ENCODE data around the gene ZBTB32.

The ZBTB32 gene

DNA sequence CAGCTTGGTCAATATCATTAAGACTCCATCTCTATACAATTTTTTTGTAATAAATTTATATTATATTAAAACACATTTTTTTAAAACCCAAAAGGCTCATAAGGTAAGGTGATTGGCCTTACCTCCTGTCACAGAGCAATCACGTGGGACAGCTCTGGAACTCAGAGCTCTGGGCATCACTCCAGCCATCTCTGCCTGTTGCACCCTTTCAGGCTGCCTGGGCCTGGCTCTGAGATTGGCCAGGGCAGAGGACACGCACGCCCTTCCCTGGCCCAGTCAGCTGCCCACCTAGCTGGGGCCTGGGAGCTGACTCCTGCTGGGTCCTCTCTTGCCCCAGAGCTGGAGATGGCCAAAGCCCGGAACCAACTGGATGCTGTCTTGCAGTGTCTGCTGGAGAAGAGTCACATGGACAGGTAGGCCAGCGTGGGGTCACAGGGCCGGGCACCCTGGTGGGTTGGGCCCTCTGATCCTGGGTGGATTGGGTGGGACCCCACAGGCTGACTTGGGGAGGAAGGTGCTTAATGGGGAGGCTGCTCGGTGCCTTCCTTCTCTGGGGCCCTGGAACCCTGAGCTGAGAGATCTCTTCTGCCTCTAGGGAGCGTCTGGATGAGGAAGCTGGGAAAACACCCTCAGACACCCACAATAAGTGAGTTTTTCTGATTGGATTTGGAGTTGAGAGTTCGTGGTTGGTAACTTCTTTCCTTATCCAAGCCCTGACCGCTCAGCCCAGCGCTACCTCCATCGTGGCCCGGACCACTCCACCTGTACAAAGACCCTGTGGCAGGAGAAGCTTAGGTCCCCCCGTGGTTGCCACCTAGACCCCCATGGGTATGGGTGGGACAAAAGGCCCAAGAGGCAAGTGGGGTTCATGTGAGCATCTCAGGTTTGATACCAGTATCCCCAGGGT is 47.7 kb downstream of the ZBTB32 start:
- H3K4me3 ChIP-seq (ENCODE audit: low read depth, low read length), result no peak overlapping the region

DNA sequence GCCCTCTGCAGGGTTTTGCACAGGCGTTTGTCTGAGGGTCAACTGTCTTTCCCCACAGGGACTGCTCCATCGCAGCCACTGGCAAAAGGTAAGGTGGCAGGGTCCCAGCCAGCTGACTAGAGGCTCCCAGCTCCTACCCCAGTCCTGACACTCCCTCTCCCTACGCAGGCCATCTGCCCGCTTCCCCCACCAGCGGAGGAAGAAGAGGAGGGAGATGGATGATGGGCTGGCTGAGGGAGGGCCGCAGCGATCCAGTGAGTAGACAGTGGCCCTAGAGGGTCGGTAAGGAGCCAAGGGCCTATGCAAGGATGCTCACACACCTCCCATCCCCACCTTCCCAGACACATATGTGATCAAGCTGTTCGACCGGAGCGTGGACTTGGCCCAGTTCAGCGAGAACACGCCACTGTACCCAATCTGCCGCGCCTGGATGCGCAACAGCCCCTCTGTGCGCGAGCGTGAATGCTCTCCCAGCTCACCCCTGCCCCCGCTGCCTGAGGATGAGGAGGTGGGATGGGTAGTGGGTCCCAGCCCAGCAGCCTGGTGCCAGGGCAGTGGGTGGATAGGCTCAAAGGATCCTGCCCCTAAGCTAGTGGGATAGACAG is 48.5 kb downstream of the ZBTB32 start:
- no peak overlapping the region for H3K4me3 ChIP-seq (ENCODE audit: low read depth, low read length)

DNA sequence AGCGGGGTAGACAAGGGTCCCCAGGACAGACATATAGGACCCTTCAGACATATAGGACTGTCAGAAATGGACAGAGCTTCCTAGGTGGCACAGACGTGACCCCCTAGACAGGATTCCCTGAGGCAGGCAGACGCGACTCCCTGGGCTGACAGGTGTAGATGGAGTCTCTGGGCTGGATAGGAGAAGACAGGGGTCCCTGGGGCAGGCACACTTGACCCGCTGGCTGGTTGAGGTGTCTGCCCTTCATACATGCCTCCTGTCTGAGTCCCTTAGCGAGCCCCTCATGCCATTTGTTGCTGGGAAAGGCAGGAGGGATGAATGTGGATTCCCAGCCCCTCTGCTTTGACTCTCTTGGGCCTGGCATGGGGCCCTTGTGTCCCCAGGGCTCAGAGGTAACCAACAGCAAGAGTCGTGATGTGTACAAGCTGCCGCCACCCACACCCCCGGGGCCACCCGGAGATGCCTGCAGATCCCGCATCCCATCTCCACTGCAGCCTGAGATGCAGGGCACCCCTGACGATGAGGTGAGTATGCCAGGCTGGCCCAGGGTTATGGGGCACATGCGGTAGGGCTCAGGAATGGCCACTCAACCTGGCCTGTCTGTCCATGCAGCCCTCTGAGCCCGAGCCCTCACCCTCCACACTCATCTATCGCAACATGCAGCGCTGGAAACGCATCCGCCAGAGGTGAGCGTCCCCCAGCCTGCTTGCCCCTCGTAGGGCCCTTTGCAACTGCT is 49.4 kb downstream of the ZBTB32 start:
- no peak overlapping the region for H3K4me3 ChIP-seq (ENCODE audit: low read depth, low read length)

DNA sequence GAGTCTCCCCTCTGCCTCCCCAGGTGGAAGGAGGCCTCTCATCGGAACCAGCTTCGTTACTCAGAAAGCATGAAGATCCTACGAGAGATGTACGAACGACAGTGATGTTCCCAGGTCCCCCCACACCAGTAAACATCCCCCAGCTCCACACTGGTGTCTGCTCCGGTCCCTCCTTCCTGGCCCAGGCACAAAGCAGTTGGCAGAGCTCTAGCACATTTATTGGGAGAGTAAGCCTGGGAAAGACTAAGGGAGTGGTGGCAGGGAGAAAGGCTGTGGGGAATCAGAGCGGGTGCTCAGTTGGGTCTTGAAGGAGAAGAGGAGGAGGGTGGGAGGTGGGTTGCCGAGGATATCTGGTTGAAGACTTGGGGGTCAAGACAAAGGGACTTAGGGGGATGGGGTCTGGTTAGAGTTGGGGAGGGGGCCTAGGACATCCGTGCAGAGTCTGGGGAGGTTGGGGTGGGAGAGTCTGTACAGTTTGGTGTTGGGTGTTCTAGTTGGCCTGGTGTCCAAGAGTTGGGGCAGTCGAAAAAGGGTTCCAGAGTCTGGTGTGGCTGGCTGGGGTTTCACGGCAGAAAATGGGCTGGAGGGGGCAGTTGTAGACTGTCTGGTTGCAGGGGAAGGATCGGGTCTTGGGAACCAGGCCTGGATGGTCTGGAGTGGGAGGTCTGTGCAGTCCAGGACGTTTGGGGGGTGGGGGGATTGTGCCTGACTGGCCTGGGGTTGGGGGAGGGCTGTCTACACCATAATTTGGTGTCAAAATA is 50.2 kb downstream of the ZBTB32 start:
- H3K4me3 ChIP-seq (ENCODE audit: low read depth, low read length), result no peak overlapping the region

DNA sequence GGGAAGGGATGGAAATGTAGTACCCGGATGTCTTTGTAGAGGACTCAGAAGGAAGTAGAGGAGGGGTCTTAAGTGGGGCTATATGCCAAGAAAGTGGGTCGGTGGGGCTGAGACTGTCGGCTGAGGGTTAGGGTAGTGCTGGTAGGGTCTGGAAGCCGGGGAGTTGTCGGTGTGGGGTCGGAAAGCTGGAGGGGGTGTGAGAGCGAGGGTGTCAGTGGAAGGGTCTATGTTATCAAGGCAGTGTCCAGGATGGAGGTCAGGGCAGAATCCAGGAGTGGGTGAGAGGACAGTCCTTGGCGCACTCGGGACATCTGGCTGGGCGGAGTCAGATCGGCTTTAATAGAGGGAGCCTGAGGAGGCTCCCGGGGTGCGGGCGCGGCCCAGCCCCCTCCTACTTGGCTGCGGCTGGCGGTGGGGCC is 50.8 kb downstream of the ZBTB32 start:
- H3K4me3 ChIP-seq (ENCODE audit: low read depth, low read length), result peak overlapping the region; percentile 37

DNA sequence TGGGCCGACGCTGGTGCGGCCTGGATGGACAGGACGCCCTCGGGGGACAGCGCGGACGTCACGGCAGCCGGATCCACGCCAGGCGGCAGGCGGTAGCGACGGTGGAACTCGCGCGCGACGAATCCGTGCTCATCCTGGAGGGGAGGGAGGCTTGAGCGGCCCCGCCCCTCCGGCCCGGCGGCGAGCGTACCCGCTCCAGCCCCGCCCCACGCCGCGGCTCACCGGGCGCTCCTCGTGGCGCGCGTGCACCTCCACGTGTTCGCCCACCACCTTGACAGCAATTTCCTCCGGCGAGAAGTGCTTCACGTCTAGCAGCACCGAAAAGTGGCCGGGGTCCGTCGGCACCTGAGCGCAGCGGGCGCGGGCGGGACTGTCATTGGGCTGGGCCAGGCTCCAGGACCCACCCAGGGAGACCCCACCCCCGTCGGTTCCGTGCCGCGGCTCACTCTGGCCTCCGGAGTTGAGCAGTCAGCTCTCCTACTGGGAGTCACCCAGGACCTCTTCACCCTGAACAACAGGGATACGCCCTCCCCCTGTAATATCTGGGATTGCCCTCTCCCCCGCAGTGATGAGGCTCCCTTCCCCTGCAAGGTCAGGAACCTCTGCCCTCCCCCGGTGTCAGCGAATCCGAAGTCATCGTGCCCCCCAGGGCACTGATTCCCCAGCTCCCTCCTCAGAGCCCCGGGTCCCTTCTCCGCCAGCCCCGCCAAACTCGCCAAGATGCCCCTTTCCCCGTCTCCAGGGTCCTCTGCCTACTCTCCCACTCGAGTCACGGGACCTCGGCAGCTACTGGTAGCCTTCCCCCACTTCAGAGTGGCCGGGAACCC is 51.4 kb downstream of the ZBTB32 start:
- H3K4me3 ChIP-seq (ENCODE audit: low read depth, low read length), result peak overlapping the region; percentile 37

DNA sequence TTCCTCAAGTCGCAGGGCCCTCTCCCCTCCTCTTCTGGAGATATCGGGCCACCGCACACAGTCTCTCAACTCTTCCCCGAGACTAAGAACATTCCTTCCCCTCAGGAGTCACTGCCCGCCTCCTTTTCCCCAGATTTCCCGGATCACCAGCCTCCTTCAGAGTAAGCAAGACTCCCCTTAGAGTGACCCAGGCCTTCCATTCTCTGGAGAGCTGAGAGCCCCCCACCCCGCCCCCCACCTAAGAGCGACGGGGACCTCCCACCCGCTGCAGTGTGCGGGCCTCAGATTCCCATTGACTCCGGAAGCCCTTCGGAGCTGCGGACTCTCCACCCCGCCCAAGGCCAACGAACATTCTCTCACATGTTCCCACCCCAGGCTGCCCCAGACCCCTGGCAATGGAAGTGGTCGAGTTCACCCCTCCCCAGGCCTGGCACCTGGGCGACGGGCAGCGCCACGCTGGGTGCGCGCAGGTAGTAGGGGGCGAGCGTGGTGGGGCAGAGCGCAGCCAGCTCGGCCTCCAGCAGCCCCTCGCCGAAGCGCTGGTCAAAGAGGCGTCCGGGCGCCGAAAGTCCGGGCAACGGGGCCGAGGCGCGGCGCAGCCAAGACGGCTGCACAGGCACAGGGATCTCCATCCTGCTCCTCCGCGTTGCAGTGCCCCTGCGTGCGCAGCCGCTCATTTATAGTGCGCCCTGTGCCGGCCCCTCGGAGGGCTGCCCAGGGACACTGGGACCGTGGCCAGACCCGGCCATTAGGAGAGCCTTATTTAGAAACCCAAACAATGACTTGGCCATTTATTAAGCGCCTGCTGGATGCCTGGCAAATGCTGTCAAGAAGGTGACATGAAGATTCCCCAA is 52.2 kb downstream of the ZBTB32 start, which contains the start of gene HSPB6:
HSPB6 (minus strand) TSS at position 653 of the 854 bp plus-strand sequence; CDS start at position 632, 21 bp downstream.
- H3K4me3 ChIP-seq (ENCODE audit: low read depth, low read length), result peak within 1 kb of the TSS; percentile 99

DNA sequence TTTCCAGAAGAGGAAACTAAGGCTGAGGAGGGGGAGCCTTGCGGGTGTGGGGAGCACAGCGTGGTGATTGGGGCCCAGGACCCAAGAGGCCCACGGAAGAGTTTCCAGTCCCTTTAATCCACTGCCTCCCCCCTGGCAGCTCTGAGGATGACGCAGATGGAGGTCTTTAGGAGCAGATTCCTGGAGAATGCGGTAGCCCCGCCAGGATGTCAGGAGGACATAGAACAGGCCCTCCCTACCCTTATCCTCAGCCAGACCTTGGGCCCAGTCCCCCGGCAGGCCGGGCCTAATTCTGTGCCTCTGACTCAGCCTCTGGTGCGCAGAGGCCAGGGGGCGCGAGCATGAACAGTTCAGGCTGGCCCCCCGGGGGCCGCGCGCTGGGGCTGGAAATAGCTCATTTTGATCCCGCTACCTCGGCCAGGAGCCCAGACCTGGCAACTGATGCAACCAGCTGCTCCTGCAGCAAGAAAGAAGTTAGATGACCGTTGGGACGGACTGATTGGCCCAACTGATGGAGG is 52.9 kb downstream of the ZBTB32 start:
- H3K4me3 ChIP-seq (ENCODE audit: low read depth, low read length), result peak overlapping the region; percentile 99

DNA sequence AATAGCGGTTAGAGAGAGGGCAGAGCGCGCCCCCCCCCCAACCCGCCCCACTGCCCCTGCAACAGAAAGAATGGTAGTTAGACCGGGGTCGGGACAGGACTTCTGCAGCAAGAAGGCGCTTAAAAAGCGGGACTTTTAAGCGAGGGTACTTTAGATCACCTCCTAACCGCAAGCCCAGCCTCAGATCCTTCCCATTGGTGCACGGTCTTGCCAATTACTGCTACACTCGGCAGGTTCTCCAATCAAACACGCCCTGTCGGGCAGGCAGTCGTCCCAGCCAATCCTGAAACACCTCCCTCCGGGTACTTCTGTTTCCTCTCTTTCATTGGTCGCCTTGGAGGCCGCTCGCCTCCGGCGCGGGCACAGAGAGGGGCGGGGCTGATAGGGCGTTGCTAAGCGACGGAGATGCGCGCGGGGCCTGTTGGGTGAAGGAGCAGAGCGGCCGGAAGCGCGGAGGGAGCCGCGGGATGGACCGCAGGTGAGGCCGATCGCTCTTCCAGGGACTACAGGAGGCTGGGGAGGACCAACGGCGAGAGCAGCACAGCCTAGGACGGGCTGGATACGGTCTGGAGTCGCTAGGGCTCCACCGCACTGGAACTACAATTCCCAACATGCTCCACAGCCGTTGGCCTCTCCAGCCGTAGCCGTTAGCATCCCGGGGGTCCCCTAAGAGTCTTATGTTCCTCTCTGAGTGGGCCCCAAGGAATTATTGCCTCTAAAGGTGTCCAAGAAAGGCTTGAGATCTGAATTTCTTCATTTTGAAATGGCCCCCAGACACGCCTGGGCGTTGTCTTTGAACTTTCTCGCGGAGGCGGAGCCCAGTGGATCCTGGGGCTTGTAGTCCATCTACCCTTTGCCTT is 53.6 kb downstream of the ZBTB32 start, which contains the start of gene PROSER3:
PROSER3 (plus strand) TSS at position 428 of the 860 bp plus-strand sequence; CDS start at position 468, 40 bp downstream.
- H3K4me3 ChIP-seq (ENCODE audit: low read depth, low read length), result peak within 1 kb of the TSS; percentile 99

DNA sequence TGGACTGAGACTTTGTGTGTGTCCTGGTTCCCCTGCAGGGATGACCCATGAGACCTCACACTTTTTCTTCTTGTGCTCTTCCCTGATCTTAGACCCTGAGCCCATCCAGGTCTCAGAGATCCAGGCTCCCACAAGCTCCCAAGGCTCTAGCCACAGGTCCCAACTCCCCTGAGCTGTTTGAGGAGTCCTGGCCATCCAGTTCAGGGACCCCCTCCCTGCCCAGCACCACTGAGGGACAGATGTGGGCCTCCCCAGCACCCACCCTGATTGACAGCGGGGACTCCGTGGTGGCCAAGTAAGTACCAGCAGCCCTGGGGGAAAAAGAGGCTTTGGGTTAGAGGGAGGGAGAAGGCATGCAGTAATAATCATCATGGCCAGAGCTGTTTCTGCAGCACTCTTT is 55.3 kb downstream of the ZBTB32 start:
- H3K4me3 ChIP-seq (ENCODE audit: low read depth, low read length), result no peak overlapping the region

DNA sequence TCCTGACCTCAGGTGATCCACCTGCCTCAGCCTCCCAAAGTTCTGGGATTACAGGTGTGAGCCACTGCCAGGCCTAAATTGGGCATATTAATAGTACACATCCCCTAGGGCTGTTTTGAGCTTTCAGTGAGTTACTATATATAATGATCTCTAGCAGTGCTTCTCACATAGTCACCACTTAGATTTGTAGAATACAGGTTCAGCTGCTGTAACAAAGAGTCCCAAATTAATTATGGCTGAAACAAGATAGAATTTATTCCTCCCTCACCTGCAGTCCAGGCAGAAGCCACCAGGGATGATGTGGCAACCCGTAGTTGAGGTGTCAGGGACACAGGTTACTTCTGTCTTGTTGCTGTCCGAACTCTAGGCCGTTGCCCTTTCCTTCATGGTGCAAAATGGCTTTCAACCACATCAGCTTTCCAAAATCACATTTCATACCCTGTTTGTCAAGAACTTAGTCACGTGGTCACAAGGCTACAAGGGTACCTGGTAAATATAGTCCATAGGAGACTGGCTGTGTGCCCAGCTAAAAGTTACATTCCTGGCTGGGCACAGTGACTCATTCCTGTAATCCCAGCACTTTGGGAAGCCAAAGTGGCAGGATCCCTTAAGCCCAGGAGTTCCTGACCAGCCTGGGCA is 56.5 kb downstream of the ZBTB32 start:
- H3K4me3 ChIP-seq (ENCODE audit: low read depth, low read length), result no peak overlapping the region

DNA sequence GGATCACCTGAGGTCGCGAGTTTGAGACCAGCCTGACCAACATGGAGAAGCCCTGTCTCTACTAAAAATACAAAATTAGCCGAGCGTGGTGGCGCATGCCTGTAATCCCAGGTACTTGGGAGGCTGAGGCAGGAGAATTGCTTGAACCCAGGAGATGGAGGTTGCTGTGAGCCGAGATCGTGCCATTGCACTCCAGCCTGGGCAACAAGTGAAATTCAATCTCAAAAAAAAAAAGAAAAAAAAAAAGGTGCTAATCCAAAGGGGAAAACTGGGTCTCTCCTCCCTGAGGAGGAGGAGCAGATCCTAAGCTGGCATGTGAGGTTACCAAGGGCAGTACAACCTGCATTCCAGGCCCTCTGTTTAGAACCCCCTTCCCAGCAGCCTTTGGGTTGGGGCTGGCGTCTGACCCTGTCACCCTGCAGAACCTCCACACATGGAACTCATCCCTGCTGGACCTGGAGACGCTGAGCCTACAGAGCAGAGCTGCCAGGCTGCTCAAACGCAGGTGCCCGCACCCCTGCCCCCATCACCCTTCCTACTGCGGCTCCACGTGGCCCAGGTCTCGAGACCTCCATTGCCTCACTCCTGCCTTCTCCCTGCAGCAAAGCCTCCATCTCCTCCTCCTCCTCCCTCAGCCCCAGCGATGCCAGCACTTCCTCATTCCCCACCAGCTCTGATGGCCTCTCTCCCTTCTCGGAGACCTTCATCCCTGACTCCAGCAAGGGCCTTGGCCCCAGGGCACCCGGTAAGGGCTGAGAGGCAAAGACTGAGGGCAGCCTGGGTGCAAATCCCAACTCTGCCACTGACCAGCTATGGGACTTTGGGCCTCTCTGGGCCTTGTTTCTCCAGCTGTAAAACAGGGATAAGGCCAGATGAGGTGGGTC is 60.3 kb downstream of the ZBTB32 start:
- H3K4me3 ChIP-seq (ENCODE audit: low read depth, low read length), result no peak overlapping the region

Data from iPS-11a (cell line).